Epidermal melanocyte (primary cell): ENCODE data around the gene FXYD5.
"Not testable (repeated sequence)": the region's sequence is repeated elsewhere in the genome, so short reads cannot be mapped to it uniquely, and the experiment has no call there.

Experiments used
- DNase-seq: peaks from one replicate; pipeline ENCODE4 v3.0.0; 2011; ENCODE audit warnings: low spot score; ENCODE audit not compliant: insufficient read length

The FXYD5 gene

GRCh38 chr19:35119578-35120155 lies 34.9 kb upstream of the FXYD5 start:
- DNase-seq, result no peak

- DNase-seq, result no peak
Measured at GRCh38 chr19:35120492-35120891, 34.0 kb upstream of the FXYD5 start.

GRCh38 chr19:35120898-35121297 lies 33.6 kb upstream of the FXYD5 start:
- DNase-seq, result no peak

GRCh38 chr19:35122687-35123551 lies 31.6 kb upstream of the FXYD5 start:
- no peak for DNase-seq

GRCh38 chr19:35123573-35123972 lies 31.0 kb upstream of the FXYD5 start:
- DNase-seq, result peak; percentile 61

GRCh38 chr19:35124098-35125060 lies 30.2 kb upstream of the FXYD5 start:
- peak; percentile 99 for DNase-seq

- no peak for DNase-seq
Measured at GRCh38 chr19:35125270-35125717, 29.2 kb upstream of the FXYD5 start.

GRCh38 chr19:35125749-35126623 lies 28.5 kb upstream of the FXYD5 start:
- DNase-seq, result no peak

GRCh38 chr19:35126624-35126959 lies 27.9 kb upstream of the FXYD5 start:
- no peak for DNase-seq

GRCh38 chr19:35127871-35128270 lies 26.7 kb upstream of the FXYD5 start:
- DNase-seq, result no peak

GRCh38 chr19:35128398-35129057 lies 26.0 kb upstream of the FXYD5 start:
- no peak for DNase-seq

GRCh38 chr19:35129724-35130274 lies 24.7 kb upstream of the FXYD5 start:
- not testable (repeated sequence) for DNase-seq

GRCh38 chr19:35130761-35131720 lies 23.5 kb upstream of the FXYD5 start:
- no peak for DNase-seq

- no peak for DNase-seq
Measured at GRCh38 chr19:35132254-35132653, 22.3 kb upstream of the FXYD5 start.

GRCh38 chr19:35133826-35134225 lies 20.7 kb upstream of the FXYD5 start:
- DNase-seq, result no peak

GRCh38 chr19:35134601-35135242 lies 19.8 kb upstream of the FXYD5 start, which contains the start of gene LGI4:
TSS of gene LGI4 (minus strand) at chr19:35135059. CDS start at chr19:35134680, 379 bp downstream.
- DNase-seq, result no peak

- DNase-seq, result peak; percentile 98
Measured at GRCh38 chr19:35135389-35135909, 19.1 kb upstream of the FXYD5 start.

GRCh38 chr19:35136231-35136630 lies 18.3 kb upstream of the FXYD5 start:
- DNase-seq, result no peak
